ENCODE results near the gene CRY1.
A peak's percentile ranks its signal among the peaks of the same experiment; 100 is the strongest.
"Not testable (repeated sequence)": the region's sequence is repeated elsewhere in the genome, so short reads cannot be mapped to it uniquely, and the experiment has no call there.

Gene CRY1

GRCh38 chr12:107108366-107108765 lies 15.0 kb upstream of the CRY1 start:
- DNase-seq, result not testable (repeated sequence)

- DNase-seq, result no peak
These were observed 14.0 kb upstream of the CRY1 start for GRCh38 chr12:107107381-107107780.

GRCh38 chr12:107106241-107107025 lies 13.1 kb upstream of the CRY1 start:
- DNase-seq, result no peak

- DNase-seq, result no peak
These were observed 12.0 kb upstream of the CRY1 start for GRCh38 chr12:107105410-107105703.

GRCh38 chr12:107103516-107103915 lies 10.2 kb upstream of the CRY1 start:
- no peak for DNase-seq

GRCh38 chr12:107103097-107103496 lies 9.7 kb upstream of the CRY1 start:
- no peak for DNase-seq

- no peak for DNase-seq
These were observed 8.9 kb upstream of the CRY1 start for GRCh38 chr12:107102294-107102693.

GRCh38 chr12:107101651-107102050 lies 8.3 kb upstream of the CRY1 start:
- DNase-seq, result no peak

- DNase-seq, result no peak
These were observed 6.6 kb upstream of the CRY1 start for GRCh38 chr12:107099917-107100316.

- no peak for DNase-seq
These were observed 3.2 kb upstream of the CRY1 start for GRCh38 chr12:107096571-107096970.

- no peak for DNase-seq
These were observed 767 bp upstream of the CRY1 start for GRCh38 chr12:107094183-107094448.

- DNase-seq, result peak; percentile 78
These were observed 506 bp downstream of the CRY1 start for GRCh38 chr12:107092669-107093416.

GRCh38 chr12:107091989-107092641 lies 1.2 kb downstream of the CRY1 start:
- DNase-seq, result peak; percentile 35

- no peak for DNase-seq
These were observed 2.0 kb downstream of the CRY1 start for GRCh38 chr12:107091381-107091780.

GRCh38 chr12:107090711-107091110 lies 2.6 kb downstream of the CRY1 start:
- DNase-seq, result no peak

GRCh38 chr12:107088912-107089311 lies 4.4 kb downstream of the CRY1 start:
- DNase-seq, result no peak

- DNase-seq, result no peak
These were observed 7.0 kb downstream of the CRY1 start for GRCh38 chr12:107086314-107086713.

- DNase-seq, result no peak
These were observed 11.6 kb downstream of the CRY1 start for GRCh38 chr12:107081778-107082177.

GRCh38 chr12:107080299-107080698 lies 13.1 kb downstream of the CRY1 start:
- DNase-seq, result no peak

GRCh38 chr12:107079172-107080011 lies 14.0 kb downstream of the CRY1 start:
- no peak for DNase-seq

GRCh38 chr12:107073266-107073665 lies 20.1 kb downstream of the CRY1 start:
- not testable (repeated sequence) for DNase-seq

- DNase-seq, result no peak
These were observed 26.7 kb downstream of the CRY1 start for GRCh38 chr12:107066691-107067090.

GRCh38 chr12:107064687-107065086 lies 28.7 kb downstream of the CRY1 start:
- no peak for DNase-seq
